Ovary (tissue), 9 donors: ENCODE measurements around the gene GLRA2. TPM values are rescaled to one million over a fixed set of nuclear protein-coding genes. Genes with fewer than 3 reads are reported as not detected.

ENCODE experiments used
- DNase-seq, 5 donors: peaks; one replicate each; pipeline ENCODE4 v3.0.0-alpha.2; 2019 to 2020
- H3K27ac ChIP-seq, 2 donors: fragments of 200-600 bp; one replicate each; pipeline versions ENCODE4 v1.5.1 to v1.8.0; 2019 to 2022
- H3K27me3 ChIP-seq: fragments of 200-600 bp; one replicate; pipeline ENCODE4 v1.8.0; 2022
- H3K36me3 ChIP-seq: fragments of 200-600 bp; sonication (generic); one replicate; pipeline ENCODE4 v1.5.1; 2019
- H3K4me1 ChIP-seq: one replicate; pipeline ENCODE4 v1.8.1; 2013; ENCODE audit warnings: mild to moderate bottlenecking, moderate library complexity; ENCODE audit not compliant: insufficient read depth
- H3K4me3 ChIP-seq: fragments of 200-600 bp; sonication (generic); one replicate; pipeline ENCODE4 v1.5.1; 2017
- H3K9me3 ChIP-seq, 2 donors: fragments of 200-600 bp in 1 of 2; sonication (generic) in 1 of 2; one replicate each; pipeline versions ENCODE4 v1.5.1 to v1.8.1; 2013 to 2019; ENCODE audit warnings: mild to moderate bottlenecking in 1 of 2, moderate library complexity in 1 of 2
- CTCF ChIP-seq, 3 donors: fragments of 450-650 bp in 2 of 3; fragments of 200-600 bp in 1 of 3; IDR thresholded peaks; one replicate each; pipeline versions ENCODE4 v1.5.1 to v1.8.0; 2016 to 2022; ENCODE audit warnings: antibody characterized with exemption in 3 of 3, mild to moderate bottlenecking in 1 of 3
- EP300 ChIP-seq: sonication (generic); formaldehyde crosslinking; IDR thresholded peaks from one replicate; pipeline ENCODE4 v1.6.1; 2017; ENCODE audit warnings: antibody characterized with exemption
- POLR2A ChIP-seq: fragments of 450-650 bp; IDR thresholded peaks from one replicate; pipeline ENCODE4 v1.6.1; 2017; ENCODE audit warnings: antibody characterized with exemption, mild to moderate bottlenecking, moderate library complexity
- WGBS, 3 donors: extraction: QIAGEN DNeasy Blood & Tissue Kit in 1 of 3; methylation state at CpG; one replicate each; pipeline versions ENCODE4 v1.1.5 to v1.1.7; 2013 to 2017; 5-methylcytosine and 5-hydroxymethylcytosine counted together
- intact Hi-C, 4 donors: fragments of 100-400 bp; cut with DNase I; formaldehyde crosslinking; loops; one replicate each; pipeline versions ENCODE4 v1.11.0 to v1.15.1; 2022 to 2023
- polyA plus RNA-seq, 2 donors: library from polyadenylated mRNA; stranded (reverse); fragments of 200-250 nt in 1 of 2; fragments of 350-450 nt in 1 of 2; fragmentation: Illumina TruSeq in 1 of 2; extraction: RNeasy Lipid Tissue Mini Kit (QIAGEN cat#74804) in 1 of 2; gene quantifications; one replicate each; pipeline ENCODE4 v1.2.3, GENCODE V29; 2013 to 2014
- total RNA-seq, 7 donors: library from RNA; depleted of rRNA in 2 of 7; stranded (reverse); fragments of >200 nt in 2 of 7; fragmentation: NEBNext Ultra II Directional in 3 of 7; extraction: Animal tissue kit (Norgen Biotek cat#: 25700) in 3 of 7; gene quantifications; one replicate each; pipeline versions ENCODE4 v1.1.0 to v1.2.4, GENCODE V29; 2016 to 2023
- donor health status: DM: no; HTN: no; CAD: no; lungs with moderate emphysema.
- donor health status: DM: no; HTN: no; CAD: no.
- donor health status: Bipolar disorder and iron deficiency.
- donor health status: DM: yes; HTN: yes; CAD: no.
- donor health status: DM: no; HTN: no; CAD: no.
- donor health status: DM: yes; HTN: yes; CAD: no.

Gene GLRA2
- total and polyA plus RNA-seq, 9 donors = 0.10 to 0.37 (median 0.22) TPM; not detected in 5

DNA sequence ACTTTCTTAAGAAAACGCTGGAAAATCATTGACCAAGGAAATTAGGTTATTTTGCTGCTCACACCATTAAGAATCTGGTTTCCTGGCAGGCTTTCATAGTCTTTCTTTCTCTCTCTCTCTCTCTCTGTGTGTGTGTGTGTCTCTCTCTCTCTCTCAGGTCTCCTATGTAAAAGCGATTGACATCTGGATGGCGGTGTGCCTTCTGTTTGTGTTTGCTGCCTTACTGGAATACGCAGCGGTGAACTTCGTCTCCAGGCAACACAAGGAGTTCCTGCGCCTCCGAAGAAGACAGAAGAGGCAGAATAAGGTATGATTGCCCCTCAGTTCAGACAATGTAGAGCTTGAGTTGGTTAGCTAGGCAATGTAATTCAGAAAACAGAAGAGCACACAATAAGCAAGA, 161.2 kb downstream of the GLRA2 start:
- 79 to 84% (median 82%) methylated on average over 8 of the region's 8 CpGs for WGBS, 3 donors
- H3K36me3 ChIP-seq = no peaks in the 10 kb centered on the region
- no peak overlapping the region for H3K4me3 ChIP-seq
- no peak overlapping the region for H3K27ac ChIP-seq
- no peak for DNase-seq
- H3K4me1 ChIP-seq = no peaks in the 10 kb centered on the region
- peaks cover 0 to 3% of the 10 kb centered on the region in 2 donors for H3K9me3 ChIP-seq
- H3K27me3 ChIP-seq = no peaks in the 10 kb centered on the region
- TF ChIP-seq POLR2A = no peak
- intact Hi-C loops = no loop called here

DNA sequence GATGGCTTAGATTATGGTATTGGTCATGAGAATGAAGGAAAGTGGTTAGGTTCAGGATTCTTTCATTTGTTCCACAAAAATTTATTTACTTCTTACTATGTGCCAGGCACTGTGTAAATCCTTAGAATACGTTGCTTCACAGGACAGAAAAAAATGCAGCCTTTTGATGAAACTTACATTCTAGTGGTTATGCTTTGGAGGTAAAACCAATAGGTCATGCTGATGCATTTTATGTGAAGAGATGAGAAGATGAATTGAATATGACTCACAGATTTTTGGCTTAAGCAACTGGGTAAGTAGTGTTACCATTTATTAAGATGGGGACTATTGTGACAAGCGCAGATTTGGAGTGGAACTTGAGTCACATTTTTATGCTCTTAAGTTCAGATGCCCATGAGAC, 165.3 kb downstream of the GLRA2 start:
- no peak overlapping the region for H3K4me3 ChIP-seq
- 65 to 70% (median 69%) methylated on average over 2 of the region's 2 CpGs for WGBS, 3 donors
- no peak for DNase-seq
- no peaks in the 10 kb centered on the region for H3K4me1 ChIP-seq
- no peaks in the 10 kb centered on the region for H3K27me3 ChIP-seq
- intact Hi-C loops = no loop called here
- no peaks in the 10 kb centered on the region for H3K36me3 ChIP-seq
- no peak overlapping the region for H3K27ac ChIP-seq
- no peaks in the 10 kb centered on the region for H3K9me3 ChIP-seq
- TF ChIP-seq CTCF (IDR thresholded peaks at IDR 0.05) = no peak
- no peak for TF ChIP-seq POLR2A
- no peak for TF ChIP-seq EP300

DNA sequence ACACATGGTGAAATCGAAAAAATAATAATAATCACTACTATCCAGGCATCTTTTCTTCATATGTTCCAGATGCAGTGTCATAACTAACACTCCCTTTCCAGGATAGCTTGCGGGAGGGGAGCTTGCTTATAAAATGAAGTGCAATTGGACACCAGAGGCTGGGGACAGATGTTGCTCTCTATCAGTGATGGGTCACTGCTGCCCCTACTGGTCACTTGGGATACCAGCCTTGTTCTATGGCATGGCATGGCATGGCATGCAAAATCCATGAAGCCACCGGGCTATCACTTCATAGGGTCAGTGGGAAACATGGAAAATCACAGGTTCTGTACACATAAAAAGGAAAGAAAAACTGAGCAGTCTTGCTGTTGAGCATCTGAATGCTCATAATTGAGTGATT, 168.1 kb downstream of the GLRA2 start:
- intact Hi-C loops = no loop called here
- Histone ChIP-seq H3K27ac (no peak overlapping the region), H3K4me1 (no peaks in the 10 kb centered on the region), H3K36me3 (no peaks in the 10 kb centered on the region), H3K9me3 (no peaks in the 10 kb centered on the region), H3K4me3 (no peak overlapping the region), H3K27me3 (no peaks in the 10 kb centered on the region)
- DNase-seq = peak in 1 of 5 donors; percentile 18
- WGBS, 3 donors = 61 to 66% (median 61%) methylated on average over 3 of the region's 3 CpGs
- TF ChIP-seq EP300 (no peak), POLR2A (no peak), CTCF (IDR thresholded peaks at IDR 0.05) (no peak)

DNA sequence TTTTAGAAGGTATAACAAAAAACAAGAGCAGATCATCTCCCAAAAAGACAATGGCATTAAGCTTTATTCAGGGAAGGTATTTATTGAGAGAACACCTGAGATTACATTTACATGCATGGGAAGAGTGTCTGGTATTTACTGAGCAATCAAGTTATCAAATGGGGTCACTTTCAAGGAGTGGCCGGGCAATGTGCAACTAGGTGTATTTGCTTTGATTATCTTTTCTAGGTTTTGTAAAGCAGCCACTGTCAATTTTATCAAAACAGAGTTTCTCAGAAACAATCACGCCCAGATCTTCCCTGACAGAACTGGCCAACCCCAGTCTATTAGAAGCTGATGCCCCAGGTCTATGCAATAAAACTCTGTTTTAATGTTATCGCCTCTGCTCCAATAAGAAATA, 169.5 kb downstream of the GLRA2 start:
- WGBS, 3 donors = 82 to 92% (median 88%) methylated on average over 3 of the region's 3 CpGs
- TF ChIP-seq CTCF (IDR thresholded peaks at IDR 0.05) (no peak), EP300 (no peak), POLR2A (no peak)
- H3K4me1 ChIP-seq = no peaks in the 10 kb centered on the region
- no peaks in the 10 kb centered on the region for H3K9me3 ChIP-seq
- no peaks in the 10 kb centered on the region for H3K36me3 ChIP-seq
- H3K4me3 ChIP-seq = no peak overlapping the region
- H3K27me3 ChIP-seq = no peaks in the 10 kb centered on the region
- DNase-seq = no peak
- intact Hi-C loops = no loop called here
- H3K27ac ChIP-seq = no peak overlapping the region

DNA sequence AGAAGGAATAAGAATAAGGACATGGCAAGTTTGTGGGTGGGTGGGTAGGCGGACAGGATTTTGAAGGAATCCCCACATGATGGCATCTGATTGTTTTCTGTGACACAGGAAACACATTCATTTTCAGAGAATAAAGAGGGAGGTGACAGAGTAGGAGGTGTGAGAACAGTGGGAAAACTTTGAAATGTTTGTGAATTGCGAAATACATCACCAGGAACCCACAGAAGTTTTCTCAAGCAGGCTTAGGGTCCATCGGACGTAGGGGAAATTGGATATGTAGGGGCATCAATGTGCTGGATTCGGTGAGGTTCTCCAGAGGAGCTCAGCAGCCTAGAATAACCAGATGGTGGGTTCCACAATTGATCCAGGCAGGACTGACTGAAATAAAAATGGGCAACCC, 171.6 kb downstream of the GLRA2 start:
- no peak for DNase-seq
- 71 to 85% (median 78%) methylated on average over 5 of the region's 5 CpGs for WGBS, 3 donors
- intact Hi-C loops = no loop called here
- H3K4me3 ChIP-seq = no peak overlapping the region
- no peaks in the 10 kb centered on the region for H3K27me3 ChIP-seq
- no peaks in the 10 kb centered on the region for H3K36me3 ChIP-seq
- H3K9me3 ChIP-seq = no peaks in the 10 kb centered on the region
- H3K4me1 ChIP-seq = no peaks in the 10 kb centered on the region
- H3K27ac ChIP-seq = no peak overlapping the region
- TF ChIP-seq CTCF (IDR thresholded peaks at IDR 0.05) (no peak), EP300 (no peak), POLR2A (no peak)
